ENCODE data around the gene CDK18.
A peak's percentile ranks its signal among the peaks of the same experiment; 100 is the strongest.
"Not testable (repeated sequence)": the region's sequence is repeated elsewhere in the genome, so short reads cannot be mapped to it uniquely, and the experiment has no call there.

CDK18 gene

GRCh38 chr1:205481629-205482151 lies 22.8 kb upstream of the CDK18 start:
- no peak for DNase-seq

- not testable (repeated sequence) for DNase-seq
These were observed 21.9 kb upstream of the CDK18 start for GRCh38 chr1:205482587-205482986.

DNA sequence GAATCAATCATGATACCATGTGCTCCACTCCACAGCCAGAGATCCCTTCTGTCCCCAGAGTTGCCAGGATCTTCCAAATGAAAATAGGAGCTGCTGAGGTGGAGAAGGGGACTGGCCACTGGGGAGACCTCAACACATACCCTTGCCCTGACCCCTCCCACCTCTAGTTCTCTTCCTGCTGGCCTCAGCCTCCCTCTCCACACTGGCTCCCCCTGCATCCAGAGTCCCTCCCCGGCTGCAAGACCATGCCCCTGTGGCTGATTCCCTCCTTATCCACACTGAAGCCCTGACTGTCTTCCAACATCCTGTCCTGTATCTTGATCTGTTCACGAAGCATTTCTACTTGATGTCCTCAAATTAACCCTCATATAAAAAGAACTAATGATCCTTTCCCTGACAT lies 21.1 kb upstream of the CDK18 start:
- no peak for DNase-seq

- DNase-seq, result peak; percentile 57
These were observed 19.2 kb upstream of the CDK18 start for GRCh38 chr1:205484985-205485967.

DNA sequence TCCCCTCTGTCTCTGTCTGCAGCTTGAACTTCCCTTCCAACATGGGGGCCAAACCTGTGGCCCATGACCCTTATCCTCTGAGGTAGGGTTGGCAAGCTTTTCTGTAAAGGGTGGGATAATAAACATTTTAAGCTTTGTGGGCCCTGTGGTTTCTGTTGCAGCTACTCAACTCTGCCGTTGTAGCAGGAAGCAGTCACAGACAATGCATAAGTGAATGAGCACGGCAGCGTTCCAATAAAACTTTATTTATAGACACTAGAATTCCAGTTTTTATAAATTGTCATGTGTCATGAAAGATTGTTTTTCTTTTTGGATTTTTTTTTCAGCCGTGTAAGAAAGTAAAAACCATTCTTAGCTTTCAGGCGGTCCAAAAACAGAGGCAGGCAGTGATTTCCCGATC lies 18.2 kb upstream of the CDK18 start:
- no peak for DNase-seq

GRCh38 chr1:205488074-205488723 lies 16.3 kb upstream of the CDK18 start:
- peak; percentile 26 for DNase-seq

DNA sequence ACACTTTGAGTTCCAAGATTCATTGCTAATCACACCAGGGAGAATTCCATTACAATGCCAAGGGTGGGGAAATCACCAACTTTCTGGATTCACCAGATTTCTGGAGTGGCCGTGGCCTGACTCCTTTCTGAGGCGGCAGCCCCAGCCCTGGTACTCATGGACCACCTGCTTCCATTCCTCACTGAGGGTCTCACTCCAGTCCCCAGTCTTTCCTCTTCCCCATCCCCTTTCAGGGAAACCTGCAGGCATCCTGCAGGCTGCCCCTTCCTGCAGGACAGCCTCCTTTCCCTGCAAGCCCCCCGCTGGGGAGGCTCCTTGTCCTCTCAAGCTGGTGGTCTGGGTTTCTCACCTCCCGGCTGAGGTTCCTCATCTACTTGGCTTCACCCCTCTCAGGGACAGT lies 12.7 kb upstream of the CDK18 start:
- DNase-seq, result no peak

DNA sequence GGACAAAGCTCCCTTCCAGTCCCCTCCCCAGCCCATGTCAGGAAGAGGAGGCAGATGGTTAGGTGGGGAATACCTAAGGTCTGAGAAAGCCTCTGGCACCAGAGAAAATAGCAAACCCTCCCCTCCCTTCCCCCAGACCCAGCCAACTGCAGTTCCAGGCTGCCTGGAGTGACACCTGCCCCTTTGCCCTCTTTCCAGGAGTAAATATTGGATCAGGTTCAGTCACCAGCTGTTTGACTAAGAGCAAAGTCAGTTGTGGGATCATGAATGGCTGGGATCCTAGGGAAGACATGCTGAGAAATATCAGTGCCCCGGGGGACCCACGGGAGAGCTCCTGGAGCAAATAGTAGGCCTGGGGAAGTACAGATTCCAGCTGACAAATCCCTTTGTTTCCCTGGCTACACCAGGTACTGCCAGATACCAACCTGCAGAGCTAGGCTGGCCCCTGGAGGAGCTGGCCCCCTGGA lies 12.2 kb upstream of the CDK18 start:
- no peak for DNase-seq

- DNase-seq, result no peak
These were observed 11.7 kb upstream of the CDK18 start for GRCh38 chr1:205492774-205493173.

- DNase-seq, result no peak
These were observed 11.0 kb upstream of the CDK18 start for GRCh38 chr1:205493241-205494085.

DNA sequence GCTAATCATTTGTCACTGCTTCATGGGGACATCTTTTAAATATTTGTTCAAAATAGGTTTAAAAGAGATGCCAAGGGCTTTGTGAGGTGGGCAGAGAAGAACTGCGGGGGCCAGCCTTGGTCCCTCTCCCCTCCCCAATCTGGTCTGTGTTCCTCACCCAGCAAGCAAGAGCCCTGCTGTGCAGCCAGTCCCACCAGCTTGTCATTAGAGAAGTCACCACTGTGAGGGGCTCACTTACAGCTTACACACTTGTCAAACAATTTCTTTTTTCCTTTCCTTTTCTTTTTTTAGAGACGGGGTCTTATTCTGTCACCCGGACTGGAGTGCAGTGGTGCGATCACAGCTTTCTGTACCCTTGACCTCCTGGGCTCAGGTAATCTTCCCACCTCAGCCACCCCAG lies 10.4 kb upstream of the CDK18 start:
- no peak for DNase-seq

GRCh38 chr1:205495237-205495823 lies 9.1 kb upstream of the CDK18 start:
- no peak for DNase-seq

DNA sequence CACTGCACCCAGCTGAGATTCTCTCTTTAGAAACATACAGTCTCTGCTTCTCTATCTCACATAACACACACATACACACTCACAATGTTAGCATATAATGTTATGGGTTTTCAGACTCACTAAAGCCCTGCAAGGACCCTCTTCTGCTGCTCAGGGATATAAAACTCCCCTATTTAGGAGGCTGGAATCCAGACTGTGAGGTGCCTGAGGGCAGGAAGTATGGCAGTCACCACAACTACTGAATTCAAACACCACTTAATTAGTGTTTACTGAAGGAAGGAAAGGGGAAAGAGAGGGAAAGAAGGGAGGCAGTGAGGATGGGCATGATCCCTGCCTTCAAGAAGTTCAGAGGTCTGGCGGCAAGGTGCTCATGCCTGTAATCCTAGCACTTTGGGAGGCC lies 7.8 kb upstream of the CDK18 start:
- DNase-seq, result no peak

GRCh38 chr1:205497351-205497750 lies 7.1 kb upstream of the CDK18 start:
- DNase-seq, result no peak

- DNase-seq, result no peak
These were observed 4.7 kb upstream of the CDK18 start for GRCh38 chr1:205499789-205500188.

DNA sequence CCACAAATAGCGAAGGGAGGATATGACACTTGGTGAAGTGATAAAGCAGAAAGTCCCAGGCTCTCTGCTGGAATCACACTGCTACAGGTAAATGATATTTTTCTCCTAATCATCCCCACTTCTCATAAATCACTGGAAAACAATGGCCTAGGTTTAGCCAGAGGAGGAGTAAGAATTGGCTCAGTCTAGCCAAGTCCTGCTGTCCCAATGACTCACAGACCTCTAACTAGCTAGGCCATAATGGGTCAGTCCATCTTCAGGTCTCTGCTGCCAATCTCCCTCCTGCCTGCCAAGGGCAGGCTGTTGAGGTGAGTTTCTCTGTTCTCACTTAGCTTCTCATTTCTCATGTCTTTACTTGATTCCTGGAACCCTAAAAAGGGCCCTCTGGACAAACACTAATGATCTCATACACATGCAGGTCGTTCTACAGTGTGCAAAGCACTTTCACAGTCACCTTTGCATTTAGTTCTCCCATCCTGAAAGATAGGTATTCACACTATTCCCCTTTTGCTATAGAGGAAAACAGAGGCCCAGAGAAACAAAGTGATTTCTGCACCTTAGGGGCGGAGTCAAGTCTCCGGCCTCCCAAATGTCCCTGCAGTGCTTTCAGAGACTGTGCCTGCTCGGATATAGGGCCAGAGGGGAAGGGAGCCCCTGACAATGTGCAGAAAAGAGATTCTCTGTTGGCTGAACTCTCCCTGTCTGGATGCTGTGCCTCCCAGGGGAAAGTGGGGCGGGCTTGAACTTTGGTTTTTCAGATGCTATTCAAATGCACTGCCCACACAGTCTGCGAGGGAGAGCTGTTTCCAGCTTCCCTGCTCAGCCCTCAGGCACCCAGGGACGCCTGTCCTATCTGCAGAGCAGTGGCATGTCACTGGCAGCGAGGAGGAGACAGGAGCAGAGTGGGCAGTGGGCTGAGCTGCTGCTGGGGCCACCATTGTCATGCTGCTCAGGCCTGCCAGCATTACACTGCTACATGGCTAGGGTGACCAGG lies 3.9 kb upstream of the CDK18 start:
- DNase-seq, result no peak

DNA sequence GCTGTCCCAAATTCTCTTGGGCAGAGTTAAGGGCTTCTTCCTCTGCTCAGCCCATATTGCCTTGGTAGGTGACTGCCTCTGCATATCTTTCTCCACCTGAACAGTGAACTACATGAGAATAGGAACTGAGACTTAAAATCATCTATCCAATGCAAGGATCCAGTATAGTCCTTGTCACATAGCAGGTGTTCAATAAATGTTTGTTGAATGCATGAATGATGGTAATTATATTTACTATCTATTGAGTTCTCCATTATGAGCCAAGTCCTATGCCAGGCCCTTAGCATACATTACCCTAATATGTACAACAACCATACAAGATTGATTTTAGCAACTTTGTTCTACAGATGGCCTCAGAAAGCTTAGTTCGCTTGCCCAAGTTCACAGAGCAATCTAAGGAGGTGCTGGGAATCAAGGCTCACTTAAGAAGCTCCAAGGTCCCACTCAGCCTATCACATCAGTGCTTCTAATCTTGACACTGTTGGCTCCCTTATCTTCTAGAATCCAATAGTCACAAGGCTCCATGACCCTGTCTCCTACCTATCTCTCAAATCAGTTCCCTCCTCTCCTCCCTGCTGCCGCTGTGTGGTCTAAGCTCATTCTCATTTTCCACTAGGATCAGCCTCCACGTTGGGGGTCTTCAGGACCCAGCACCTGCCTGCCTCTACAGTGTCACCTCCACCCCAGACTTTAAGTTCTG lies 2.2 kb upstream of the CDK18 start:
- DNase-seq, result no peak

- no peak for DNase-seq
These were observed 1.5 kb upstream of the CDK18 start for GRCh38 chr1:205502992-205503391.

GRCh38 chr1:205505076-205505729 lies 734 bp downstream of the CDK18 start:
- no peak for DNase-seq

DNA sequence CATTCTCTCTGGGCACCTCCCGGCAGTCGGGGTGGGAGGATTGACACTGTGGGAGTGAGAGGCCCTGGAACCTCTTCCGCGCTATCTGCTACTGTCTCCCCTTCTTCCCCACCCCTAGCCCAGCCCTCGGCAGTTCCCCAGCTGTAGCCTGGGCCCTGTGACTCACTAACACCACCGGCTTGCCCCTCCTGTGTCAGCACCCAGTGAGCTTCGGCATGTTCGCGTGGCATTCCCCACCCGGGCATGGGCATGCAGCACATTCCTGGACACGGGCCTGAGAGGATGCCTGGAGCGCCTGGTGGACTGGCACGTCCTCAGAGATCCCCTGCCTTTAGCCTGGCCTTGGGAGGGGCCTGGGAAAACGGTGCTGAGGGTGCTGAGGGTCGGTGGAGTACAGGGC lies 1.3 kb downstream of the CDK18 start:
- DNase-seq, result no peak
